Measurements from ENCODE around the gene AGO3. TPM values are rescaled to one million over a fixed set of nuclear protein-coding genes. Genes with fewer than 3 reads are reported as not detected.

Gene AGO3
- total and polyA plus RNA-seq, 2 of the 13 experiments (the other 11 are each of a cell fraction or from before 2014, with no cell fraction given) = 21.2 to 27.1 TPM

DNA sequence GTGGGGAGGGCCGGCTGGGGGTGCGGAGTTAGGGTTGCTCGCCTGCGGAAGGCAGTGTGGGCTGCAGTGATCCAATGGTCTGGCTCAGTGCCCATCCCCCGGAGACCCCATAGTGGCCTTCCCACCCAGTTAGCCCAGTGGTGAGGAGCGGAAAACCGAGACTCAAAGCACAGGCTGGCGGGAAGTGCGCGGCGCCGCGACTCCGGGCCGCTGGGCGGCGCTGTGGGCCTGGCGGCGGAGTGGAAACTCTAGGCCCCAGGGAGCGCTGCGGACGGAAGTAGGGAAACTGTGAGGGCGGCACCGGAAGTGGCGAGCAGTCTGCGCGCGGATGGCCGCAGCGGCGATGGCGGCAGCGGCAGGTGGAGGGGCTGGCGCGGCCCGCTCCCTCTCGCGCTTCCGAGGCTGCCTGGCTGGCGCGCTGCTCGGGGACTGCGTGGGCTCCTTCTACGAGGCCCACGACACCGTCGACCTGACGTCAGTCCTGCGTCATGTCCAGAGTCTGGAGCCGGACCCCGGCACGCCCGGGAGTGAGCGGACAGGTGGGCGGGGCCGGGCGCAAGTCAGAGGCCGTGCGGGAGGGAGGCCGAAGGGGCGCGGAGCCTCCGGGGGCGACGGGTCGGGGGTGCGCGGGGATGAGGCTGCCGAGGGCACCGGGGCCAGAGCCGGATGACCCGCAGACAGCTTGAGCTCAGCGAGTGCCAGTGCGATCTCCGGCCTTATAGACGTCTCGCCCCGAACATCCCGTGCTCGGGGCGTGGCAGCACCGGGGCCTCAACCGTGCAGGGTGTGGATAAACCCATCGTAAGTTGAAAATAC lies 157.9 kb downstream of the AGO3 start, which contains the start of gene ADPRS (continued):
- TF ChIP-seq, protein P1, sequence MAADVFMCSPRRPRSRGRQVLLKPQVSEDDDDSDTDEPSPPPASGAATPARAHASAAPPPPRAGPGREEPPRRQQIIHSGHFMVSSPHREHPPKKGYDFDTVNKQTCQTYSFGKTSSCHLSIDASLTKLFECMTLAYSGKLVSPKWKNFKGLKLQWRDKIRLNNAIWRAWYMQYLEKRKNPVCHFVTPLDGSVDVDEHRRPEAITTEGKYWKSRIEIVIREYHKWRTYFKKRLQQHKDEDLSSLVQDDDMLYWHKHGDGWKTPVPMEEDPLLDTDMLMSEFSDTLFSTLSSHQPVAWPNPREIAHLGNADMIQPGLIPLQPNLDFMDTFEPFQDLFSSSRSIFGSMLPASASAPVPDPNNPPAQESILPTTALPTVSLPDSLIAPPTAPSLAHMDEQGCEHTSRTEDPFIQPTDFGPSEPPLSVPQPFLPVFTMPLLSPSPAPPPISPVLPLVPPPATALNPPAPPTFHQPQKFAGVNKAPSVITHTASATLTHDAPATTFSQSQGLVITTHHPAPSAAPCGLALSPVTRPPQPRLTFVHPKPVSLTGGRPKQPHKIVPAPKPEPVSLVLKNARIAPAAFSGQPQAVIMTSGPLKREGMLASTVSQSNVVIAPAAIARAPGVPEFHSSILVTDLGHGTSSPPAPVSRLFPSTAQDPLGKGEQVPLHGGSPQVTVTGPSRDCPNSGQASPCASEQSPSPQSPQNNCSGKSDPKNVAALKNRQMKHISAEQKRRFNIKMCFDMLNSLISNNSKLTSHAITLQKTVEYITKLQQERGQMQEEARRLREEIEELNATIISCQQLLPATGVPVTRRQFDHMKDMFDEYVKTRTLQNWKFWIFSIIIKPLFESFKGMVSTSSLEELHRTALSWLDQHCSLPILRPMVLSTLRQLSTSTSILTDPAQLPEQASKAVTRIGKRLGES (CRISPR knock-in tag; IDR thresholded peaks at IDR 0.05; ENCODE audit: borderline replicate concordance) = peak; percentile 66; the same call in 1 of the 2 replicates
- TF ChIP-seq NFKB2 (CRISPR knock-in tag; IDR thresholded peaks at IDR 0.05; ENCODE audit: borderline replicate concordance) (peak; percentile 90; the same call in 1 of the 2 replicates), PTBP1 (IDR thresholded peaks at IDR 0.05; ENCODE audit: low read depth, low read length, poor library complexity, severe bottlenecking) (no peak), ZNF251 (CRISPR knock-in tag; IDR thresholded peaks at IDR 0.05) (no peak), AGO2 (optimal IDR thresholded peaks at IDR 0.05; ENCODE audit: low read depth, low read length) (peak; percentile 79), ZNF136 (CRISPR knock-in tag; IDR thresholded peaks at IDR 0.05; ENCODE audit: low read depth) (no peak), PRMT3 (CRISPR knock-in tag; IDR thresholded peaks at IDR 0.05; ENCODE audit: borderline replicate concordance, low read depth) (peak; percentile 77; the same call in 1 of the 2 replicates), SAFB2 (CRISPR knock-in tag; IDR thresholded peaks at IDR 0.05; ENCODE audit: borderline replicate concordance, low read depth) (peak; percentile 97), PBX3 (CRISPR knock-in tag; IDR thresholded peaks at IDR 0.05; ENCODE audit: borderline replicate concordance) (0 out of 2 replicates have a peak, but pooled peaks have one; percentile 43), ZNF362 (CRISPR knock-in tag; IDR thresholded peaks at IDR 0.05; ENCODE audit: borderline replicate concordance) (peak; percentile 26; the same call in 1 of the 2 replicates), RBAK (CRISPR knock-in tag; IDR thresholded peaks at IDR 0.05) (no peak), SMAD9 (CRISPR knock-in tag; IDR thresholded peaks at IDR 0.05) (0 out of 2 replicates have a peak, but pooled peaks have one; percentile 35), MEIS1 (CRISPR knock-in tag; IDR thresholded peaks at IDR 0.05; ENCODE audit: borderline replicate concordance) (peak; percentile 40; the same call in 1 of the 2 replicates), CCAR2 (optimal IDR thresholded peaks at IDR 0.05; ENCODE audit: low read depth, low read length) (no peak), MED1 (CRISPR knock-in tag; IDR thresholded peaks at IDR 0.05) (peak; percentile 86), PBX2 (CRISPR knock-in tag; IDR thresholded peaks at IDR 0.05) (no peak), MTA1 (CRISPR knock-in tag; IDR thresholded peaks at IDR 0.05; ENCODE audit: borderline replicate concordance) (peak; percentile 74; the same call in 1 of the 2 replicates), HNRNPK (IDR thresholded peaks at IDR 0.05; ENCODE audit: low read depth, low read length, poor library complexity, severe bottlenecking) (peak; percentile 67)
- TF ChIP-seq, protein P2, sequence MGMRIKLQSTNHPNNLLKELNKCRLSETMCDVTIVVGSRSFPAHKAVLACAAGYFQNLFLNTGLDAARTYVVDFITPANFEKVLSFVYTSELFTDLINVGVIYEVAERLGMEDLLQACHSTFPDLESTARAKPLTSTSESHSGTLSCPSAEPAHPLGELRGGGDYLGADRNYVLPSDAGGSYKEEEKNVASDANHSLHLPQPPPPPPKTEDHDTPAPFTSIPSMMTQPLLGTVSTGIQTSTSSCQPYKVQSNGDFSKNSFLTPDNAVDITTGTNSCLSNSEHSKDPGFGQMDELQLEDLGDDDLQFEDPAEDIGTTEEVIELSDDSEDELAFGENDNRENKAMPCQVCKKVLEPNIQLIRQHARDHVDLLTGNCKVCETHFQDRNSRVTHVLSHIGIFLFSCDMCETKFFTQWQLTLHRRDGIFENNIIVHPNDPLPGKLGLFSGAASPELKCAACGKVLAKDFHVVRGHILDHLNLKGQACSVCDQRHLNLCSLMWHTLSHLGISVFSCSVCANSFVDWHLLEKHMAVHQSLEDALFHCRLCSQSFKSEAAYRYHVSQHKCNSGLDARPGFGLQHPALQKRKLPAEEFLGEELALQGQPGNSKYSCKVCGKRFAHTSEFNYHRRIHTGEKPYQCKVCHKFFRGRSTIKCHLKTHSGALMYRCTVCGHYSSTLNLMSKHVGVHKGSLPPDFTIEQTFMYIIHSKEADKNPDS (CRISPR knock-in tag; IDR thresholded peaks at IDR 0.05) = peak; percentile 60; the same call in 1 of the 2 replicates
